ENCODE results near the gene HMGB4.

HMGB4 gene

DNA sequence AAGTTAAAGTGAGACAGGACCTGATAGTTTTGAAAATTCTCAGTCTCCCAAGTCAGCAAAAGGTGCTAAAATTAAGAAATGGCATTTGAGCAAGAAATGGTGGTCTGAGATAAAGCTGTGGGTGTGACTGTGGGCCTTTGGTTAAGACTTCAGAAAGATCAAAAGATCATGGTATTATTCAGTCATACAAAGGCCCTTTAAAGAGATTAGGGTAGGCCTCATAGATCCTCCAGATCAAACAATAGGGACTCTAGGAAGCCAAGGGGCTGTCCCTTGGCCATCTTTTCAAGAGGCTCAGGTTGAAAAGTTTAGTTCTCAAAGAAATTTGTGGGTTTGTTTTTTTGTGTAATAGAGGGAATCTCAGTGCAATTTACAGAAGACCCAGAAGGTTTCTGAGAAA lies 8.4 kb downstream of the HMGB4 start:
- no peak for TF ChIP-seq CEBPB (IDR thresholded peaks at IDR 0.05)
- no peak for TF ChIP-seq EGR1 (IDR thresholded peaks at IDR 0.05)
- no peak for TF ChIP-seq RAD21 (IDR thresholded peaks at IDR 0.05; ENCODE audit: low read depth)
- no peak for TF ChIP-seq TEAD4 (IDR thresholded peaks at IDR 0.05)
- TF ChIP-seq CREB1 (IDR thresholded peaks at IDR 0.05; ENCODE audit: low read depth): no peak
- no peak for TF ChIP-seq TAF1 (IDR thresholded peaks at IDR 0.05; ENCODE audit: low read depth)
- TF ChIP-seq FOXM1 (IDR thresholded peaks at IDR 0.05; ENCODE audit: borderline replicate concordance, low read depth): no peak
- no peak for TF ChIP-seq TCF12 (IDR thresholded peaks at IDR 0.05; ENCODE audit: low read depth)
- no peak for TF ChIP-seq YY1 (IDR thresholded peaks at IDR 0.05; ENCODE audit: low read depth)
- no peak for TF ChIP-seq EP300 (IDR thresholded peaks at IDR 0.05; ENCODE audit: borderline replicate concordance)
- TF ChIP-seq, protein P1, sequence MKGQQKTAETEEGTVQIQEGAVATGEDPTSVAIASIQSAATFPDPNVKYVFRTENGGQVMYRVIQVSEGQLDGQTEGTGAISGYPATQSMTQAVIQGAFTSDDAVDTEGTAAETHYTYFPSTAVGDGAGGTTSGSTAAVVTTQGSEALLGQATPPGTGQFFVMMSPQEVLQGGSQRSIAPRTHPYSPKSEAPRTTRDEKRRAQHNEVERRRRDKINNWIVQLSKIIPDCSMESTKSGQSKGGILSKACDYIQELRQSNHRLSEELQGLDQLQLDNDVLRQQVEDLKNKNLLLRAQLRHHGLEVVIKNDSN (IDR thresholded peaks at IDR 0.05): no peak
- no peak for TF ChIP-seq REST (IDR thresholded peaks at IDR 0.05; ENCODE audit: low read depth)
- no peak for TF ChIP-seq ZBTB7A (IDR thresholded peaks at IDR 0.05; ENCODE audit: low read depth)
- TF ChIP-seq MAX (IDR thresholded peaks at IDR 0.05): no peak
- TF ChIP-seq NFIC (IDR thresholded peaks at IDR 0.05): no peak

DNA sequence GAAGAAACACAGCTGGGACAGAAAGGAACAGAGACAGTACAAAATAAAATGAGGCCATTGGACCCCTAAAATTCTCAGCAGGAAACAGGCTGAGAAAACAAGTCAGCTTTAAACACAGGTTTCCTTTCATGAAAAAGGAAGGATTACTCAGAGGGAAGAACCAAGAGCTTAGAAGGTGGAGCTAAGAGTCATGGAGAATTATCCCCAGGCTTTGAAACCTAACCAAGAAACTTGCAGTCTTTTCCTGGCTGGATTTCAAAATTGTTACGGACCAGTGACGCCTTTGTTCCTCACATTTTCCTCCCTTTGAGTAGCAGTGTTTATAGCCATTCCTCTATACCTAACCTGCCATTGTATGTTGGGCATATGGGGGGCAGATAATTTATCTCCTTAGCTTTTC lies 8.8 kb downstream of the HMGB4 start:
- TF ChIP-seq YY1 (IDR thresholded peaks at IDR 0.05; ENCODE audit: low read depth): no peak

GRCh38 chr1:33874636-33875035 lies 10.8 kb downstream of the HMGB4 start:
- TF ChIP-seq EP300 (IDR thresholded peaks at IDR 0.05; ENCODE audit: borderline replicate concordance): no peak
- no peak for TF ChIP-seq CREB1 (IDR thresholded peaks at IDR 0.05; ENCODE audit: low read depth)
- TF ChIP-seq NFIC (IDR thresholded peaks at IDR 0.05): no peak

DNA sequence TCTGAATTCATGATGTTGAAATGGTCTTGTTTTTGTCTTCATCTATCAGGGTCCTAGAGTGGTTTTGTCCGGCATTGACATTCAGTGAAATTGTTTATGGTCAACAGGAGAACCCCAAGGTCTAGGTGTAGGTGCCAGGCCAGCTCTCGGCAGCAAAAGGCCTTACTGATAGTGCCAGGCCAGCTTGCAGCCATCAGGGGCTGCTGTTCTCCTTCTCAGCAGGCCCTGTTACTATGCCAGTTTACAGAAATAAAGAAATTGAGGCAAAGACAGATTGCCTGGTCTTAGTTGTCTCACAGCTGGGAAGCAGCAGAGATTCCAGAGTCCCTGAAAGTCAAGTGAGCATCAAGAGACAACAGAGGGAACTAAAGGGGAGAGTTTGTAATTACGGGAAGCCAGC lies 12.0 kb downstream of the HMGB4 start:
- TF ChIP-seq RAD21 (IDR thresholded peaks at IDR 0.05; ENCODE audit: low read depth): no peak
- no peak for TF ChIP-seq TAF1 (IDR thresholded peaks at IDR 0.05; ENCODE audit: low read depth)
- TF ChIP-seq REST (IDR thresholded peaks at IDR 0.05; ENCODE audit: low read depth): no peak
- TF ChIP-seq TEAD4 (IDR thresholded peaks at IDR 0.05): no peak
- no peak for TF ChIP-seq CREB1 (IDR thresholded peaks at IDR 0.05; ENCODE audit: low read depth)
- no peak for TF ChIP-seq ZBTB7A (IDR thresholded peaks at IDR 0.05; ENCODE audit: low read depth)
- TF ChIP-seq, protein P1 (IDR thresholded peaks at IDR 0.05): no peak
- TF ChIP-seq TCF12 (IDR thresholded peaks at IDR 0.05; ENCODE audit: low read depth): no peak
- TF ChIP-seq FOXM1 (IDR thresholded peaks at IDR 0.05; ENCODE audit: borderline replicate concordance, low read depth): no peak
- no peak for TF ChIP-seq EP300 (IDR thresholded peaks at IDR 0.05; ENCODE audit: borderline replicate concordance)

DNA sequence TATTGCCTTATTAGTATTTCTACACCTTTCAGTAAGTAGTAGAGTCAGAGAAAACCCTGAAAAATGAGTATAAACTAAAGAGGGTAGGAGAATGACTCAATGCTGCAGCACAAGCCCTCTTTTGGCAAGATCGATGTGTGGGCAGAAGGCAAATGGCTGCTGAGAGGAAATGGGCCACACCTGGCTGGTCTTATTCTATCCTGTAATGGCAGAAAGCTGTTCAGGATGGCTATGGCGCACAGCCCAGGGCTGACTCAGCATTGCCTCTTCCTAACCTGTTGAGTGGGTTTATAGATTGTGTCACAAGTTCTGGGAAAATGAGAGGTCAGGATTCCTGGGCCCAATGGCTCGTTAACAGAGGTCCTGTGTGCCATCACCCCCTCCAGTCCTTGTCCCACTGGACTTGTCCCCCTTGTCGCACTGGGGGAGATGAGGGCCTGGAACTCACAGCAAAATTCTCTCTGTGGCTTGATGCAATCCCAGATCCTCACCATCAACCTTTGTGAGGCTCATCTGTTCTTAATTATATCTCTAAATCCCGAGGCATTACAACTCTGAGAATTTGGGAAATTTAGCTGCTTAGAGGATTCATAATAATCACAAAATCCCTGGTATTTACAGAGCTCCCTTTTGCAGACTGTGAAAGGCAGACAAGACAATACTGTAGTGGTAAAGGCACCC lies 13.2 kb downstream of the HMGB4 start:
- TF ChIP-seq MAX (IDR thresholded peaks at IDR 0.05): no peak
- no peak for TF ChIP-seq EP300 (IDR thresholded peaks at IDR 0.05; ENCODE audit: borderline replicate concordance)
- TF ChIP-seq, protein P1 (IDR thresholded peaks at IDR 0.05): no peak
- TF ChIP-seq CEBPB (IDR thresholded peaks at IDR 0.05): no peak
- no peak for TF ChIP-seq FOXM1 (IDR thresholded peaks at IDR 0.05; ENCODE audit: borderline replicate concordance, low read depth)
- TF ChIP-seq CREB1 (IDR thresholded peaks at IDR 0.05; ENCODE audit: low read depth): no peak
- TF ChIP-seq TAF1 (IDR thresholded peaks at IDR 0.05; ENCODE audit: low read depth): no peak
- TF ChIP-seq REST (IDR thresholded peaks at IDR 0.05; ENCODE audit: low read depth): no peak
- TF ChIP-seq TEAD4 (IDR thresholded peaks at IDR 0.05): no peak
- no peak for TF ChIP-seq TCF12 (IDR thresholded peaks at IDR 0.05; ENCODE audit: low read depth)
- no peak for TF ChIP-seq NFIC (IDR thresholded peaks at IDR 0.05)
- no peak for TF ChIP-seq EGR1 (IDR thresholded peaks at IDR 0.05)
- TF ChIP-seq YY1 (IDR thresholded peaks at IDR 0.05; ENCODE audit: low read depth): no peak
- no peak for TF ChIP-seq RAD21 (IDR thresholded peaks at IDR 0.05; ENCODE audit: low read depth)
- no peak for TF ChIP-seq ZBTB7A (IDR thresholded peaks at IDR 0.05; ENCODE audit: low read depth)

Data from Ishikawa (cell line).